GM18519 (cell line): ENCODE data around the gene UMPS.

Experiments
- ATAC-seq: cut with Tn5 transposase; IDR thresholded peaks from one replicate; pipeline ENCODE4 v1.9.1; 2021; ENCODE audit warnings: mild to moderate bottlenecking, moderate library complexity; ENCODE audit not compliant: unreplicated experiment, low FRiP score

UMPS gene

GRCh38 chr3:124730129-124730940 is at the start of gene UMPS:
TSS of gene UMPS (plus strand) at chr3:124730452. CDS start at chr3:124730472, 20 bp downstream.
- no peak for ATAC-seq

GRCh38 chr3:124680521-124680920 is 49.7 kb upstream of the UMPS start:
- no peak for ATAC-seq

- no peak for ATAC-seq
Observed at GRCh38 chr3:124682263-124682662, 48.0 kb upstream of the UMPS start.

GRCh38 chr3:124684459-124684858 is 45.8 kb upstream of the UMPS start:
- ATAC-seq = no peak

- no peak for ATAC-seq
Observed at GRCh38 chr3:124685067-124685466, 45.2 kb upstream of the UMPS start.

GRCh38 chr3:124685481-124685880 is 44.8 kb upstream of the UMPS start:
- no peak for ATAC-seq

- ATAC-seq = no peak
Observed at GRCh38 chr3:124686028-124686670, 44.1 kb upstream of the UMPS start.

- ATAC-seq = peak; percentile 51
Observed at GRCh38 chr3:124688581-124689454, 41.4 kb upstream of the UMPS start.

- no peak for ATAC-seq
Observed at GRCh38 chr3:124691599-124691998, 38.7 kb upstream of the UMPS start.

GRCh38 chr3:124694486-124694885 is 35.8 kb upstream of the UMPS start:
- no peak for ATAC-seq

- no peak for ATAC-seq
Observed at GRCh38 chr3:124695369-124695768, 34.9 kb upstream of the UMPS start.

GRCh38 chr3:124696006-124696405 is 34.2 kb upstream of the UMPS start:
- no peak for ATAC-seq

- ATAC-seq = no peak
Observed at GRCh38 chr3:124697302-124697701, 33.0 kb upstream of the UMPS start.

- ATAC-seq = no peak
Observed at GRCh38 chr3:124698030-124698770, 32.1 kb upstream of the UMPS start.

- no peak for ATAC-seq
Observed at GRCh38 chr3:124699051-124699450, 31.2 kb upstream of the UMPS start.

- no peak for ATAC-seq
Observed at GRCh38 chr3:124699686-124700396, 30.4 kb upstream of the UMPS start.

GRCh38 chr3:124700880-124701684 is 29.2 kb upstream of the UMPS start:
- no peak for ATAC-seq

GRCh38 chr3:124701687-124702086 is 28.6 kb upstream of the UMPS start:
- ATAC-seq = no peak

- no peak for ATAC-seq
Observed at GRCh38 chr3:124702950-124703349, 27.3 kb upstream of the UMPS start.
